H1 (cell line): Measurements from ENCODE around the gene ZBTB33. TPM values are rescaled to one million over a fixed set of nuclear protein-coding genes. Genes with fewer than 3 reads are reported as not detected.

Experiments
- CHD2 ChIP-seq: IDR thresholded peaks from 2 replicates; pipeline ENCODE4 v1.6.1; 2012; ENCODE audit warnings: low read length, improper control_type of control experiment
- RAD21 ChIP-seq, 2 experiments: IDR thresholded peaks in 1 of 2; conservative IDR thresholded peaks in 1 of 2; 2 replicates each; pipeline ENCODE4 v1.6.1; 2011; ENCODE audit warnings: low read depth in 2 of 2, low read length in 2 of 2, improper control_type of control experiment in 1 of 2, inconsistent platforms in 1 of 2, mild to moderate bottlenecking in 1 of 2, moderate library complexity in 1 of 2
- TBP ChIP-seq: IDR thresholded peaks from 2 replicates; pipeline ENCODE4 v1.6.1; 2011; ENCODE audit warnings: low read depth, low read length, improper control_type of control experiment
- YY1 ChIP-seq: IDR thresholded peaks from 2 replicates; pipeline ENCODE4 v1.6.1; 2011; ENCODE audit warnings: low read depth, mild to moderate bottlenecking, low read length
- polyA plus RNA-seq, 7 experiments: library from polyadenylated mRNA; depleted of rRNA in 3 of 7; stranded (reverse) in 5 of 7; unstranded in 2 of 7; fragments of >200 nt in 5 of 7; fragments of 200-250 nt in 2 of 7; gene quantifications; 1 replicate in 5 of 7; 2 replicates in 1 of 7; 4 replicates in 1 of 7; pipeline versions ENCODE4 v1.2.1 to v1.2.3, GENCODE V29; 2011 to 2013; ENCODE audit warnings: missing spikeins in 2 of 7, mixed read lengths in 2 of 7
- total RNA-seq: library from RNA; stranded (reverse); fragmentation: NEBNext Ultra II Directional; extraction: Animal tissue kit (Norgen Biotek cat#: 25700); gene quantifications from 2 replicates; pipeline ENCODE4 v1.2.1, GENCODE V29; 2021

Gene ZBTB33
- total and polyA plus RNA-seq, 2 of the 8 experiments (the other 6 are each of a cell fraction or from before 2014, with no cell fraction given), result 3.4 to 14.9 TPM

DNA sequence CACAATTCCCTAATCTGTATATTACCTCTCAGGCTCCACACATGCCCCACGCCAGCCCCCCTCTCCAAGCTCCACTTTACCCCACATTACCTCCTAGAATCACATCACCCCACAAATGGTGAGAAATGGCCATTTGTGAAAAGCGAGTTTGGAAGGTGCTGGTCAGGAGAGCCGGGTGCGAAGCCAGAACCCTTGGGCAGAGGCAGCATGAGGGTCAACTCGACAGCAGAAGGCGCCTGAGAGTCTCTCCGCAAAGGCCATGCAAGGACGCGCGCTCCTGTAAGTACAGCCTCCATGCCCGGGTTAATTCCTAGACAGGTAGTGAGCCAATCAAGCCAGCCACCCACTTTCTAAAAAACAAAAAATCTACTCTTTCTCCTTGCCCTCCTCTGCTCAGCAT lies 49.8 kb upstream of the ZBTB33 start (continued):
- TF ChIP-seq YY1 (no peak), TBP (no peak), RAD21 (IDR thresholded peaks at IDR 0.05 in 1 of 2, conservative IDR thresholded peaks at IDR 0.05 in 1 of 2; ENCODE audit: low read depth in 2 of 2, low read length in 2 of 2) (no peak), CHD2 (no peak)
- TF ChIP-seq, all 59 proteins: peak for 0
